Lower leg skin (tissue), 4 donors: ENCODE data around the gene ENDOU. TPM values are rescaled to one million over a fixed set of nuclear protein-coding genes. Genes with fewer than 3 reads are reported as not detected.
A peak's percentile ranks its signal among the peaks of the same experiment; 100 is the strongest.

ENCODE experiments used
- DNase-seq, 2 donors: peaks; one replicate each; pipeline ENCODE4 v3.0.0-alpha.2; 2019; ENCODE audit warnings: low spot score in 2 of 2
- H3K4me3 ChIP-seq: fragments of 200-600 bp; sonication (generic); 2 replicates; pipeline ENCODE4 v1.5.1; 2017; ENCODE audit warnings: mild to moderate bottlenecking, low read depth; ENCODE audit not compliant: poor library complexity, severe bottlenecking
- CTCF ChIP-seq, 3 donors: fragments of 450-650 bp; IDR thresholded peaks; one replicate each; pipeline ENCODE4 v1.5.1; 2016; ENCODE audit warnings: antibody characterized with exemption in 3 of 3, mild to moderate bottlenecking in 3 of 3, moderate library complexity in 2 of 3
- POLR2A ChIP-seq, 2 donors: fragments of 450-650 bp; IDR thresholded peaks; one replicate each; pipeline ENCODE4 v1.6.1; 2016 to 2017; ENCODE audit warnings: antibody characterized with exemption in 2 of 2, mild to moderate bottlenecking in 1 of 2, moderate library complexity in 1 of 2
- WGBS, 2 donors: methylation state at CpG; one replicate each; pipeline ENCODE4 v1.1.5; 2018; 5-methylcytosine and 5-hydroxymethylcytosine counted together
- intact Hi-C: fragments of 100-400 bp; cut with DNase I; formaldehyde crosslinking; loops from one replicate; pipeline ENCODE4 v1.15.0; 2023; ENCODE audit warnings: low total_unique reads
- total RNA-seq, 4 donors: library from RNA; depleted of rRNA; stranded (reverse); fragments of >200 nt; gene quantifications; one replicate each; pipeline ENCODE4 v1.1.0, GENCODE V29; 2016

Gene ENDOU
- total RNA-seq, 4 donors from 2014 or later = 6.4 to 30.5 (median 17.8) TPM

DNA sequence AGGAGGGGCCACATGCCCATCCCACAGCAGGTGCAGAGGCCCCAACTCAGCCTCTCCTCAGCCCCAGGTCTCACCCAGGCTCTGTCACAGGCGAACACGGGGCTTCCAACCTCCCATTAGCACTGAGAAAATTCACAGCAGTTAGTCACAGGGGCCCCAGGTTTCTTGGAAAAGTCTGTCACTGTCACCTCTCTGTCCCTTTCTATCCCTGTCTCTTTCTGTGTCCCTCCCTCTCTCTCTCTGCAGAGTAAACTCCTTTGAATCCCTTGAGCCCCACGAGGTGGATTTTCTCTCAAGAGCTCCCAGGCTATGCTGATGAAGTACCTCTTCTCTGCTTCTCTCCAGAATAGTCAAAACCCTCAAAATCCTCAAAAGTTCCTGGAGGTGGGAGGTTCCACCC lies 14.0 kb upstream of the ENDOU start:
- no peak for DNase-seq
- intact Hi-C loops = no loop called here
- WGBS, 2 donors = 87 to 97% methylated on average over 3 of the region's 3 CpGs
- TF ChIP-seq POLR2A (IDR thresholded peaks at IDR 0.05) (no peak), CTCF (IDR thresholded peaks at IDR 0.05) (no peak)
- H3K4me3 ChIP-seq = no peak overlapping the region

GRCh38 chr12:47737936-47738594 lies 12.8 kb upstream of the ENDOU start:
- intact Hi-C loops = no loop called here
- no peak for DNase-seq
- 82 to 88% methylated on average over 16 to 17 of the region's 17 CpGs for WGBS, 2 donors
- TF ChIP-seq CTCF (IDR thresholded peaks at IDR 0.05) (no peak), POLR2A (IDR thresholded peaks at IDR 0.05) (no peak)
- no peak overlapping the region for H3K4me3 ChIP-seq

DNA sequence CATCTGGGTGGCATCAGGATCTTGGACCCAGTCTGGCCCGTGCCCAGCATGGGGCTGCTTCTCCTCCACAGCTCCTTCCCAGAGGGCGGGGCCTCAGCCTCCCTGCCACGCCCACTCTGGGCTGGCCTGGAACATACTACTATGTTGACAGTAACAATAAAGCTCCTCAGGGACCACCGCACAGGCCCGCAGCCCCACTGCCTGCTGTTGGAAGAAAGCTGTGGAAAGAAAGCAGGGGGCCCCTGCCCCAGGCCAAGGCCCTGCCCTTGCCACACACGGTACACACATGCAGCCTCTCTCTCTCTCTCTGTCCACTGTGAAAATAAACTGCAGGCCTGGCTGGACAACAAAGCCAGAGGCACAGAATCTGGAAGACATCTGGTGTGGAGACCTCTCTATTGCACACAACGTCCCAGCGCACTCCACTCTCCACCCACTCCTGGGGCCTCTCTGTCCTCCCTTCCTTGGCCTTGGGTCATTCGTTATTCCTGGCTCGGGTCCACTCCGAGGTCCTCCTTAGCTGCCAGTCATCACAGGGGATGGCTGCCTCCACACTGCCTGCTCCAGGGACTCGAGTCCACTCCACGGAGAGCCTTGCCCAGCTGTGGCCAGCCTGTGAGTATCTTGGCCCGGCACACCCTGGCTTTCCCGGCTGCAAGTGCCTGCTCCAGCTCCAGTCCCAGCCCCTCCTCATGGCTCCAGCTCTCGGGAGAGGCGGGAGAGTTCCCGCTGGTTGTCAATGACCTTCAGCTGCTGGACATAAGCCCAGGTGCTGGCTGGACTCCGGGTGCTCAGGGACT lies 11.8 kb upstream of the ENDOU start:
- TF ChIP-seq POLR2A (IDR thresholded peaks at IDR 0.05) (no peak), CTCF (IDR thresholded peaks at IDR 0.05) (no peak)
- DNase-seq = peak; percentile 66 to 92
- 45 to 46% methylated on average over 16 to 17 of the region's 19 CpGs for whole genome bisulfite sequencing, 2 donors
- no peak overlapping the region for H3K4me3 ChIP-seq
- intact Hi-C loops = no loop called here

- intact Hi-C loops = no loop called here
- DNase-seq = no peak
- TF ChIP-seq POLR2A (IDR thresholded peaks at IDR 0.05) (no peak), CTCF (IDR thresholded peaks at IDR 0.05) (no peak)
- WGBS, 2 donors = 28 to 36% methylated on average over 4 of the region's 4 CpGs
- no peak overlapping the region for H3K4me3 ChIP-seq
Measured at GRCh38 chr12:47736216-47736615, 10.9 kb upstream of the ENDOU start.

GRCh38 chr12:47735649-47736048 lies 10.4 kb upstream of the ENDOU start:
- intact Hi-C loops = no loop called here
- 80 to 81% methylated on average over 11 of the region's 11 CpGs for WGBS, 2 donors
- no peak for TF ChIP-seq POLR2A (IDR thresholded peaks at IDR 0.05)
- TF ChIP-seq CTCF (IDR thresholded peaks at IDR 0.05) = no peak
- DNase-seq = no peak
- no peak overlapping the region for H3K4me3 ChIP-seq
